HepG2 (cell line): Measurements from ENCODE around the gene SBK2. TPM values are rescaled to one million over a fixed set of nuclear protein-coding genes. Genes with fewer than 3 reads are reported as not detected.
A peak's percentile ranks its signal among the peaks of the same experiment; 100 is the strongest.

Experiments used
- DMAP1 ChIP-seq: IDR thresholded peaks from 2 replicates; pipeline ENCODE4 v1.6.1; 2016
- FOSL2 ChIP-seq: sonication (generic); formaldehyde crosslinking; IDR thresholded peaks from 2 replicates; pipeline ENCODE4 v1.4.0; 2020; ENCODE audit warnings: missing genetic modification reagents
- GTF3A ChIP-seq: sonication (generic); formaldehyde crosslinking; conservative IDR thresholded peaks from 2 replicates; pipeline ENCODE4 v1.4.0; 2020; ENCODE audit warnings: mild to moderate bottlenecking, missing genetic modification reagents
- HDAC6 ChIP-seq: fragments of 200-600 bp; sonication (generic); IDR thresholded peaks from 2 replicates; pipeline ENCODE4 v1.7.0; 2017; ENCODE audit warnings: mild to moderate bottlenecking, antibody characterized with exemption, low read length, low read depth
- HNRNPH1 ChIP-seq: fragments of 200-400 bp; formaldehyde crosslinking; optimal IDR thresholded peaks from 2 replicates; pipeline ENCODE3; 2017; ENCODE audit warnings: mild to moderate bottlenecking, low read depth, low read length
- KAT8 ChIP-seq: IDR thresholded peaks from 2 replicates; pipeline ENCODE4 v1.6.1; 2016; ENCODE audit warnings: missing genetic modification reagents, missing compliant biosample characterization
- KDM2A ChIP-seq: sonication (generic); formaldehyde crosslinking; IDR thresholded peaks from 2 replicates; pipeline ENCODE4 v1.4.0; 2020; ENCODE audit warnings: low read depth, missing genetic modification reagents, borderline replicate concordance
- MAFG ChIP-seq: sonication (generic); formaldehyde crosslinking; IDR thresholded peaks from 2 replicates; pipeline ENCODE4 v1.5.1; 2020; ENCODE audit warnings: mild to moderate bottlenecking, missing genetic modification reagents
- MEIS2 ChIP-seq: sonication (generic); formaldehyde crosslinking; IDR thresholded peaks from 2 replicates; pipeline ENCODE4 v1.9.0; 2021; ENCODE audit warnings: mild to moderate bottlenecking, missing genetic modification reagents
- MIER3 ChIP-seq: IDR thresholded peaks from 2 replicates; pipeline ENCODE4 v1.6.1; 2016; ENCODE audit warnings: missing compliant biosample characterization, borderline replicate concordance
- NFYB ChIP-seq: sonication (generic); formaldehyde crosslinking; IDR thresholded peaks from 2 replicates; pipeline ENCODE4 v1.4.0; 2020; ENCODE audit warnings: missing genetic modification reagents
- NFYC ChIP-seq: IDR thresholded peaks from 2 replicates; pipeline ENCODE4 v1.6.1; 2016; ENCODE audit warnings: missing genetic modification reagents, missing compliant biosample characterization
- NPAS2 ChIP-seq: sonication (generic); formaldehyde crosslinking; IDR thresholded peaks from 2 replicates; pipeline ENCODE4 v1.8.0; 2022; ENCODE audit warnings: mild to moderate bottlenecking, missing genetic modification reagents, borderline replicate concordance
- NRL ChIP-seq: sonication (generic); formaldehyde crosslinking; IDR thresholded peaks from 2 replicates; pipeline ENCODE4 v1.5.0; 2020; ENCODE audit warnings: missing genetic modification reagents, mild to moderate bottlenecking, moderate library complexity, borderline replicate concordance
- POLR2A ChIP-seq, 2 experiments: IDR thresholded peaks; 2 replicates each; pipeline ENCODE4 v1.6.1; 2011; ENCODE audit warnings: low read depth in 2 of 2, low read length in 2 of 2, mild to moderate bottlenecking in 1 of 2, moderate library complexity in 1 of 2; ENCODE audit not compliant: insufficient read depth in 1 of 2
- RAD21 ChIP-seq: fragments of 450-650 bp; formaldehyde crosslinking; IDR thresholded peaks from 2 replicates; pipeline ENCODE4 v1.5.0; 2020; ENCODE audit warnings: mild to moderate bottlenecking
- SP1 ChIP-seq, 2 experiments: fragments of 450-650 bp in 1 of 2; sonication (generic) in 1 of 2; formaldehyde crosslinking in 1 of 2; IDR thresholded peaks; 2 replicates each; pipeline versions ENCODE4 v1.4.0 to v1.6.1; 2016 to 2020; ENCODE audit warnings: missing genetic modification reagents in 1 of 2
- TERF1 ChIP-seq: sonication (generic); formaldehyde crosslinking; IDR thresholded peaks from 2 replicates; pipeline ENCODE4 v1.8.0; 2022; ENCODE audit warnings: mild to moderate bottlenecking, missing genetic modification reagents, moderate library complexity
- ZBTB26 ChIP-seq: IDR thresholded peaks from 2 replicates; pipeline ENCODE4 v1.6.1; 2016; ENCODE audit warnings: missing compliant biosample characterization, missing genetic modification reagents, borderline replicate concordance
- ZFP90 ChIP-seq: sonication (generic); formaldehyde crosslinking; IDR thresholded peaks from 2 replicates; pipeline ENCODE4 v1.8.0; 2022; ENCODE audit warnings: missing genetic modification reagents, mild to moderate bottlenecking, inconsistent platforms, borderline replicate concordance
- ZNF317 ChIP-seq: sonication (generic); formaldehyde crosslinking; IDR thresholded peaks from 2 replicates; pipeline ENCODE4 v1.5.0; 2020; ENCODE audit warnings: mild to moderate bottlenecking, missing genetic modification reagents
- ZNF550 ChIP-seq: sonication (generic); formaldehyde crosslinking; IDR thresholded peaks from 2 replicates; pipeline ENCODE4 v1.4.0; 2020; ENCODE audit warnings: mild to moderate bottlenecking, missing genetic modification reagents, borderline replicate concordance
- ZNF569 ChIP-seq: sonication (generic); formaldehyde crosslinking; IDR thresholded peaks from 2 replicates; pipeline ENCODE4 v1.5.0; 2020; ENCODE audit warnings: mild to moderate bottlenecking, missing genetic modification reagents, moderate library complexity, borderline replicate concordance
- ZNF652 ChIP-seq: IDR thresholded peaks from 2 replicates; pipeline ENCODE4 v1.6.1; 2016; ENCODE audit warnings: low read depth, borderline replicate concordance
- ZNF878 ChIP-seq: sonication (generic); formaldehyde crosslinking; IDR thresholded peaks from 2 replicates; pipeline ENCODE4 v1.8.1; 2023; ENCODE audit warnings: mild to moderate bottlenecking, missing genetic modification reagents, moderate library complexity
- ZSCAN30 ChIP-seq: sonication (generic); formaldehyde crosslinking; IDR thresholded peaks from 2 replicates; pipeline ENCODE4 v1.5.0; 2020; ENCODE audit warnings: mild to moderate bottlenecking, missing genetic modification reagents
- polyA plus RNA-seq, 8 experiments: library from polyadenylated mRNA; depleted of rRNA in 3 of 8; stranded (reverse) in 7 of 8; unstranded in 1 of 8; fragments of >200 nt; fragmentation: Illumina TruSeq in 4 of 8; extraction: Trizol in 4 of 8; gene quantifications; 2 replicates each; pipeline versions ENCODE4 v1.2.1 to v1.2.3, GENCODE V29; 2011 to 2016; ENCODE audit warnings: low read depth in 4 of 8, missing spikeins in 1 of 8, mixed read lengths in 1 of 8; ENCODE audit not compliant: insufficient read depth in 1 of 8
- total RNA-seq, 5 experiments: library from RNA; depleted of rRNA; stranded (reverse); fragments of >200 nt; fragmentation: Illumina TruSeq; extraction: Trizol; gene quantifications; 2 replicates each; pipeline ENCODE4 v1.2.3, GENCODE V29; 2016; ENCODE audit warnings: low read depth in 1 of 5
- TF ChIP-seq, protein P1 (sequence below): IDR thresholded peaks from 2 replicates; pipeline ENCODE4 v1.6.1; 2016; ENCODE audit warnings: missing compliant biosample characterization, missing genetic modification reagents, borderline replicate concordance
- TF ChIP-seq, protein P2 (sequence below): sonication (generic); formaldehyde crosslinking; IDR thresholded peaks from 2 replicates; pipeline ENCODE4 v1.4.0; 2020; ENCODE audit warnings: mild to moderate bottlenecking, missing genetic modification reagents

Gene SBK2
- total and polyA plus RNA-seq, 2 of the 13 experiments (the other 11 are each of a cell fraction or from before 2014, with no cell fraction given) = 0.24 TPM; not detected in 1

DNA sequence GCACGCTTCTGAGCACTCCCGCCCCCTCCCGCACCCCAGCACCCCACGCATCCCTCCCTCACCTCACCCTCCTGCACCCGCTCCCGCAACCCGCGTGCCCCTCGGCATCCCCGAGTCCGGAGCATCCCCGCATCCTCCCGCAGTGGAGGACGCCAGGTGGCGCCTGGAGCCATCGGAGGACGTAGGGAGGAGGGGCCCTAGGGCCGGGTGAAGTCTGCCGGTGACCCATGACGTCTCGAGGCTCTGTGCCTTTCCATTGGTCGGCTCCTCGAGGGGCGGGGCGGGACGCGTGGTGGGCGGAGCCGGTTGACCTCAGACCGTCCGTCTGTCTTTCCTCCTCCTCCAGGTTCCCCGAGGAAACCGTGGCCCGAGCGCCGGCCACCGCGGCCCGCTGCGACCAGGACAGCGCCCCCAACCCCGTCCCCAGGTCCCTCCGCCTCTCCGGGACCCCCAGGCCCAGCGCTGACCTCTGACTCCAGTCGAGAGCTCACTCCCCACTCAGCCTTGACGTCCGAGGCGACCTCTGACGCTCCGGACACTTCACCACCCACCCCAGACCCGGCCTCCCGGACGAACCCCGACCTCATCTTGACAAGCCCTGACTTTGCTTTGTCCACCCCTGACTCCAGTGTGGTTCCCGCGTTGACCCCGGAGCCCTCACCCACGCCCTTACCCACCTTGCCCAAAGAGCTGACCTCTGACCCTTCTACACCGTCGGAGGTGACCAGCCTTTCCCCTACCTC lies 19.9 kb downstream of the SBK2 start (continued):
- no peak for TF ChIP-seq ZNF652
- no peak for TF ChIP-seq HNRNPH1
- TF ChIP-seq ZBTB26 (CRISPR knock-in tag) = no peak
- TF ChIP-seq NPAS2 (CRISPR knock-in tag) = no peak
- peak; percentile 98 for TF ChIP-seq RAD21
- TF ChIP-seq ZNF550 = no peak
- peak in 1 of 2 experiments; percentile 46; a peak in 1 of 4 replicates for TF ChIP-seq POLR2A (IDR thresholded peaks at IDR 0.05; ENCODE audit: insufficient read depth in 1 of 2, low read depth in 2 of 2, low read length in 2 of 2)
- no peak for TF ChIP-seq SP1 (IDR thresholded peaks at IDR 0.05)
- peak; percentile 94 for TF ChIP-seq SP1 (CRISPR knock-in tag; IDR thresholded peaks at IDR 0.05)
- TF ChIP-seq NFYB (CRISPR knock-in tag) = peak; percentile 93
- no peak for TF ChIP-seq TERF1 (CRISPR knock-in tag)
- peak; percentile 13; the same call in 1 of the 2 replicates for TF ChIP-seq NRL (CRISPR knock-in tag)
- no peak for TF ChIP-seq DMAP1 (CRISPR knock-in tag)
- TF ChIP-seq ZNF878 (CRISPR knock-in tag) = no peak
- TF ChIP-seq KAT8 (CRISPR knock-in tag) = peak; percentile 31; the same call in 1 of the 2 replicates
- TF ChIP-seq GTF3A (CRISPR knock-in tag) = no peak
- TF ChIP-seq MIER3 (CRISPR knock-in tag) = peak; percentile 80; the same call in 1 of the 2 replicates
- no peak for TF ChIP-seq ZSCAN30
- peak; percentile 49; the same call in 1 of the 2 replicates for TF ChIP-seq MEIS2 (CRISPR knock-in tag)
- TF ChIP-seq NFYC (CRISPR knock-in tag) = peak; percentile 93
- TF ChIP-seq MAFG (CRISPR knock-in tag) = no peak
- TF ChIP-seq ZFP90 = no peak
- TF ChIP-seq, protein P1, sequence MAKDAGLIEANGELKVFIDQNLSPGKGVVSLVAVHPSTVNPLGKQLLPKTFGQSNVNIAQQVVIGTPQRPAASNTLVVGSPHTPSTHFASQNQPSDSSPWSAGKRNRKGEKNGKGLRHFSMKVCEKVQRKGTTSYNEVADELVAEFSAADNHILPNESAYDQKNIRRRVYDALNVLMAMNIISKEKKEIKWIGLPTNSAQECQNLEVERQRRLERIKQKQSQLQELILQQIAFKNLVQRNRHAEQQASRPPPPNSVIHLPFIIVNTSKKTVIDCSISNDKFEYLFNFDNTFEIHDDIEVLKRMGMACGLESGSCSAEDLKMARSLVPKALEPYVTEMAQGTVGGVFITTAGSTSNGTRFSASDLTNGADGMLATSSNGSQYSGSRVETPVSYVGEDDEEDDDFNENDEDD (CRISPR knock-in tag) = peak; percentile 37; the same call in 1 of the 2 replicates
- TF ChIP-seq, protein P2, sequence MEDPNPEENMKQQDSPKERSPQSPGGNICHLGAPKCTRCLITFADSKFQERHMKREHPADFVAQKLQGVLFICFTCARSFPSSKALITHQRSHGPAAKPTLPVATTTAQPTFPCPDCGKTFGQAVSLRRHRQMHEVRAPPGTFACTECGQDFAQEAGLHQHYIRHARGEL (CRISPR knock-in tag) = peak; percentile 14; the same call in 1 of the 2 replicates
- peak; percentile 70 for TF ChIP-seq ZNF317
- TF ChIP-seq KDM2A (CRISPR knock-in tag) = peak; percentile 94
- TF ChIP-seq FOSL2 (CRISPR knock-in tag) = peak; percentile 47; the same call in 1 of the 2 replicates
- no peak for TF ChIP-seq HDAC6
- no peak for TF ChIP-seq ZNF569 (CRISPR knock-in tag)
